ENCODE measurements around the gene RIMBP3C. TPM values are rescaled to one million over a fixed set of nuclear protein-coding genes. Genes with fewer than 3 reads are reported as not detected.
"Not testable (repeated sequence)": the region's sequence is repeated elsewhere in the genome, so short reads cannot be mapped to it uniquely, and the experiment has no call there.

The RIMBP3C gene, protein sequence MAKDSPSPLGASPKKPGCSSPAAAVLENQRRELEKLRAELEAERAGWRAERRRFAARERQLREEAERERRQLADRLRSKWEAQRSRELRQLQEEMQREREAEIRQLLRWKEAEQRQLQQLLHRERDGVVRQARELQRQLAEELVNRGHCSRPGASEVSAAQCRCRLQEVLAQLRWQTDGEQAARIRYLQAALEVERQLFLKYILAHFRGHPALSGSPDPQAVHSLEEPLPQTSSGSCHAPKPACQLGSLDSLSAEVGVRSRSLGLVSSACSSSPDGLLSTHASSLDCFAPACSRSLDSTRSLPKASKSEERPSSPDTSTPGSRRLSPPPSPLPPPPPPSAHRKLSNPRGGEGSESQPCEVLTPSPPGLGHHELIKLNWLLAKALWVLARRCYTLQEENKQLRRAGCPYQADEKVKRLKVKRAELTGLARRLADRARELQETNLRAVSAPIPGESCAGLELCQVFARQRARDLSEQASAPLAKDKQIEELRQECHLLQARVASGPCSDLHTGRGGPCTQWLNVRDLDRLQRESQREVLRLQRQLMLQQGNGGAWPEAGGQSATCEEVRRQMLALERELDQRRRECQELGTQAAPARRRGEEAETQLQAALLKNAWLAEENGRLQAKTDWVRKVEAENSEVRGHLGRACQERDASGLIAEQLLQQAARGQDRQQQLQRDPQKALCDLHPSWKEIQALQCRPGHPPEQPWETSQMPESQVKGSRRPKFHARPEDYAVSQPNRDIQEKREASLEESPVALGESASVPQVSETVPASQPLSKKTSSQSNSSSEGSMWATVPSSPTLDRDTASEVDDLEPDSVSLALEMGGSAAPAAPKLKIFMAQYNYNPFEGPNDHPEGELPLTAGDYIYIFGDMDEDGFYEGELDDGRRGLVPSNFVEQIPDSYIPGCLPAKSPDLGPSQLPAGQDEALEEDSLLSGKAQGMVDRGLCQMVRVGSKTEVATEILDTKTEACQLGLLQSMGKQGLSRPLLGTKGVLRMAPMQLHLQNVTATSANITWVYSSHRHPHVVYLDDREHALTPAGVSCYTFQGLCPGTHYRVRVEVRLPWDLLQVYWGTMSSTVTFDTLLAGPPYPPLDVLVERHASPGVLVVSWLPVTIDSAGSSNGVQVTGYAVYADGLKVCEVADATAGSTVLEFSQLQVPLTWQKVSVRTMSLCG (N-terminal part only)
- total RNA-seq, result under 1 TPM in 3 of 6 experiments, not detected in 3; 0.07 to 0.12 (median 0.09) TPM
- long read RNA-seq, result 0 reads

GRCh38 chr22:21551361-21551760 is at the start of gene RIMBP3C:
RIMBP3C (minus strand) TSS chr22:21551461; CDS start chr22:21550976, 485 bp downstream.
- ATAC-seq; H3K27me3 ChIP-seq; intact Hi-C loops (cut with DNase I); H3K4me1 ChIP-seq; DNase-seq; H3K4me3 ChIP-seq; H3K36me3 ChIP-seq; H3K27ac ChIP-seq; H3K9me3 ChIP-seq: not testable (repeated sequence)
- no CpG with 5 or more reads among the region's 4 CpGs for WGBS (ENCODE audit: insufficient coverage, low coverage, low lambda C conversion rate, missing lambda C conversion rate)

DNA sequence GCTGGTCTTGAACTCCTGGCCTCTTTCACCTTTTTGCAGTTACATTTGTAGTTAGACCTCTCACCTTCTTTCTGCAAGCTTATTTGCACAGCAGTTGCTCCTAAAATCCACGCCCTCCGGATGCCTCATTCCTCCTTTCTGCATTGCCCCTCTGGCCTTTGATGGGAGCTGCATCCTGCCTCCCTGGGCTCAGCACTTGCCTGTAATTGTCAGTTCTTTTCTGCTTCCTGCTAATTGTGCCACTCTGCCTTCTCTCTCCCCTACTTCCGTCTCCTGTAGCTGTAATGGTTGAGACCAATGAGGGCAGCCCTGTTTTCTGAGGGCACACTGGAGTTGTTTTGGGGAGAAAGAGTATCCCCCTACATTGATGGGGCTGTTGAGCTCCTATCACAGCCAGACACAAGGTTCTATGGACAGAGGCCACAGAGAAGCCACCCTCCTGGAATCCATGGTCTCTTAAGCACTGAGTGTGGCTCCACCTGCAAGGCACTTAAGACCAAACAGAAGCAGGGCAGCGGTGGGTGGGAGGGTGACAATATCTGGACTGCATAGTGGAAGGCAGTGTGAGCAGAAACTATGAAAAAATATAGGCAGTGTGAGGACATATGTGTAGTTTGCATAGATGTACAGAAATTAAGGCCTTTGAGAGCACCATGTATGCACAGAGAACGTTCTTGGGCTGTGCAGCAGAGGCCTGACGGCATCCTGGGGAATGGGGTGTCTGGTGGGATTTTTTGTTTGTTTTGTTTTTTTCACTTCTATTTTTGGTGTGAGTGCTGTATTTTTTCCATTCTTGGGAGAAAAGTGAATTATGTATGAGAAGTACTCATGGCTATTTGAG is 48.0 kb upstream of the RIMBP3C start:
- DNase-seq (no peak), ATAC-seq (no peak)
- no peaks in the 10 kb centered on the region for H3K9me3 ChIP-seq
- H3K4me1 ChIP-seq, result peaks cover 0 to 4% (median 0%) of the 10 kb centered on the region in 4 donors
- no peak overlapping the region for H3K4me3 ChIP-seq
- H3K27ac ChIP-seq, result no peak overlapping the region
- intact Hi-C loops (cut with DNase I), result no loop called here
- TF ChIP-seq POLR2A (IDR thresholded peaks at IDR 0.05) (no peak), CTCF (IDR thresholded peaks at IDR 0.05) (no peak)
- 70% methylated on average over 6 of the region's 6 CpGs for WGBS (ENCODE audit: insufficient coverage, low coverage, low lambda C conversion rate, missing lambda C conversion rate)
- peaks cover 0 to 27% (median 6%) of the 10 kb centered on the region in 4 donors for H3K36me3 ChIP-seq
- no peaks in the 10 kb centered on the region for H3K27me3 ChIP-seq

DNA sequence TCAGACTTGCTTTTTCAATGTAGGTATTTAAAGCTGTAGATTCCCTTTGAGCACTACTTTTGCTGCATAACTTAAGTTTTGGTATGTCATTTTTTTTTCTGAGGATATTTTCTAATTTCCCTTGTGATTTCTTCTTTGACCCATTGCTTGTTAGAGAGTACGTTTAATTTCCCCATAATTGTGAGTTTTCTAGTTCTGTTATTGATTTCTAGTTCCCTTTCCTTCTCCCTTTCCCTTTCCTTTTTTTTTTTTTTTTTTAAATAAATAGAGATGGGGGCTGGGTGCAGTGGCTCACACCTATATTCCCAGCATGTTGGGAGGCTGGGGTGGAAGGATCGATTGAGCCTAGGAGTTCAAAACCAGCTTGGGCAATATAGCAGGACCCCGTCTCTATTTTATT is 47.0 kb upstream of the RIMBP3C start:
- ATAC-seq (no peak), DNase-seq (no peak)
- no peak overlapping the region for H3K27ac ChIP-seq
- intact Hi-C loops (cut with DNase I), result no loop called here
- peaks cover 0 to 36% (median 11%) of the 10 kb centered on the region in 4 donors for H3K36me3 ChIP-seq
- H3K27me3 ChIP-seq, result no peaks in the 10 kb centered on the region
- 68% methylated on average over 2 of the region's 3 CpGs for WGBS (ENCODE audit: insufficient coverage, low coverage, low lambda C conversion rate, missing lambda C conversion rate)
- H3K9me3 ChIP-seq, result no peaks in the 10 kb centered on the region
- no peak for TF ChIP-seq POLR2A (IDR thresholded peaks at IDR 0.05)
- TF ChIP-seq CTCF (IDR thresholded peaks at IDR 0.05), result no peak
- peaks cover 0 to 4% (median 0%) of the 10 kb centered on the region in 4 donors for H3K4me1 ChIP-seq
- H3K4me3 ChIP-seq, result no peak overlapping the region

- H3K27ac ChIP-seq; H3K4me3 ChIP-seq; intact Hi-C loops (cut with DNase I); H3K4me1 ChIP-seq; ATAC-seq; DNase-seq; H3K9me3 ChIP-seq; H3K27me3 ChIP-seq: not testable (repeated sequence)
- H3K36me3 ChIP-seq, result peaks cover 0 to 42% (median 14%) of the 10 kb centered on the region in 4 donors
- 97% methylated on average over 10 of the region's 13 CpGs for WGBS (ENCODE audit: insufficient coverage, low coverage, low lambda C conversion rate, missing lambda C conversion rate)
Observed at GRCh38 chr22:21596356-21597135, 45.3 kb upstream of the RIMBP3C start.

Measured in right lobe of liver (tissue), 6 donors.